Measurements from ENCODE around the gene NSUN2.

DNA sequence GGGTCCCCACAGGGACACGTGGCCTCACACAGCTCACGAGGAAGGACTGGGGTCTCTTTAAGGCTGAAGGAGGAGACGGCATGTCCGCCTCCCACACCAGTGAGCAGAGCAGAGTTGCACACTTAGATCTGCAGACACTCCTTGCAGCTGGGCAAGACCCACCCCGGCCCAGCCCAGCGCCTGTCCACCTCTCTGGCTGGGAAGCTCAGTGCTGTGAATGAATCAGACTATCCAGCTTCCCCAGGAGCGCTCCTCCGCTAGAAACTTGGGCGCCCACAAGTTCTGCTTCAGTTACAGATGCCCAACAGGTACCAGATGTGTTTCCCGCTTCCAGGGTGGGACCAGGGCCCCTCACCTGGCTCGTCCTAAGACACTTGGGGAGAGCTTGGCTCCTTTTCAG is 78.9 kb downstream of the NSUN2 start:
- TF ChIP-seq POLR2A (IDR thresholded peaks at IDR 0.05) (no peak), EP300 (IDR thresholded peaks at IDR 0.05) (no peak)
- TF ChIP-seq, protein P1, sequence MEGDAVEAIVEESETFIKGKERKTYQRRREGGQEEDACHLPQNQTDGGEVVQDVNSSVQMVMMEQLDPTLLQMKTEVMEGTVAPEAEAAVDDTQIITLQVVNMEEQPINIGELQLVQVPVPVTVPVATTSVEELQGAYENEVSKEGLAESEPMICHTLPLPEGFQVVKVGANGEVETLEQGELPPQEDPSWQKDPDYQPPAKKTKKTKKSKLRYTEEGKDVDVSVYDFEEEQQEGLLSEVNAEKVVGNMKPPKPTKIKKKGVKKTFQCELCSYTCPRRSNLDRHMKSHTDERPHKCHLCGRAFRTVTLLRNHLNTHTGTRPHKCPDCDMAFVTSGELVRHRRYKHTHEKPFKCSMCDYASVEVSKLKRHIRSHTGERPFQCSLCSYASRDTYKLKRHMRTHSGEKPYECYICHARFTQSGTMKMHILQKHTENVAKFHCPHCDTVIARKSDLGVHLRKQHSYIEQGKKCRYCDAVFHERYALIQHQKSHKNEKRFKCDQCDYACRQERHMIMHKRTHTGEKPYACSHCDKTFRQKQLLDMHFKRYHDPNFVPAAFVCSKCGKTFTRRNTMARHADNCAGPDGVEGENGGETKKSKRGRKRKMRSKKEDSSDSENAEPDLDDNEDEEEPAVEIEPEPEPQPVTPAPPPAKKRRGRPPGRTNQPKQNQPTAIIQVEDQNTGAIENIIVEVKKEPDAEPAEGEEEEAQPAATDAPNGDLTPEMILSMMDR (IDR thresholded peaks at IDR 0.05), result no peak

Data from ovary (tissue), 3 donors.